Erythroblast (primary cell): Measurements from ENCODE around the gene ALAS1.

Source experiments
- DNase-seq, 2 experiments: peaks; one replicate each; lab custom pipeline; 2025; lab: John Stamatoyannopoulos, UW
- GATA1 ChIP-seq: IDR thresholded peaks from 2 replicates; pipeline ENCODE4 v1.6.1; 2011; ENCODE audit warnings: low read depth, mild to moderate bottlenecking, control low read depth, low read length, moderate library complexity
- POLR2A ChIP-seq: IDR thresholded peaks from 2 replicates; pipeline ENCODE4 v1.6.1; 2011; ENCODE audit warnings: mild to moderate bottlenecking, low read length

The ALAS1 gene

GRCh38 chr3:52198643-52199608 lies 966 bp downstream of the ALAS1 start:
- peak; percentile 33 to 55 for DNase-seq
- TF ChIP-seq GATA1 (peak; percentile 51), POLR2A (no peak)

GRCh38 chr3:52200981-52201679 lies 3.2 kb downstream of the ALAS1 start:
- TF ChIP-seq POLR2A (no peak), GATA1 (no peak)

GRCh38 chr3:52202384-52203077 lies 4.6 kb downstream of the ALAS1 start:
- no peak for DNase-seq
- TF ChIP-seq POLR2A (no peak), GATA1 (no peak)

More at GRCh38 chr3:52200981-52201679, 3.2 kb downstream of the ALAS1 start:
- no peak for DNase-seq

- no peak for TF ChIP-seq GATA1
- no peak for TF ChIP-seq POLR2A
- DNase-seq = no peak
These were observed 5.7 kb downstream of the ALAS1 start for GRCh38 chr3:52203701-52204100.

GRCh38 chr3:52204337-52205073 lies 6.5 kb downstream of the ALAS1 start:
- peak in 1 of 2 experiments; percentile 45 for DNase-seq
- no peak for TF ChIP-seq POLR2A
- TF ChIP-seq GATA1 = no peak

GRCh38 chr3:52205727-52206372 lies 7.9 kb downstream of the ALAS1 start:
- DNase-seq = no peak
- TF ChIP-seq POLR2A (no peak), GATA1 (no peak)

- DNase-seq = no peak
- TF ChIP-seq POLR2A (no peak), GATA1 (no peak)
These were observed 10.6 kb downstream of the ALAS1 start for GRCh38 chr3:52208556-52208955.

GRCh38 chr3:52210037-52210436 lies 12.1 kb downstream of the ALAS1 start:
- no peak for DNase-seq
- TF ChIP-seq GATA1 = no peak
- no peak for TF ChIP-seq POLR2A

GRCh38 chr3:52210550-52211046 lies 12.6 kb downstream of the ALAS1 start:
- peak in 1 of 2 experiments; percentile 57 for DNase-seq
- TF ChIP-seq POLR2A = no peak
- no peak for TF ChIP-seq GATA1

GRCh38 chr3:52211268-52211891 lies 13.4 kb downstream of the ALAS1 start:
- no peak for TF ChIP-seq GATA1
- TF ChIP-seq POLR2A = no peak
- no peak for DNase-seq

- DNase-seq = no peak
- TF ChIP-seq GATA1 (no peak), POLR2A (no peak)
These were observed 15.0 kb downstream of the ALAS1 start for GRCh38 chr3:52213005-52213404.

GRCh38 chr3:52213901-52214300 lies 15.9 kb downstream of the ALAS1 start:
- DNase-seq = no peak
- TF ChIP-seq GATA1 (no peak), POLR2A (no peak)

- no peak for TF ChIP-seq POLR2A
- TF ChIP-seq GATA1 = no peak
- DNase-seq = no peak
These were observed 17.4 kb downstream of the ALAS1 start for GRCh38 chr3:52215351-52215750.
